ENCODE results near the gene ZSWIM1.

- TF ChIP-seq ELF4 (CRISPR knock-in tag; IDR thresholded peaks at IDR 0.05; ENCODE audit: low read depth) (no peak), ESRRA (CRISPR knock-in tag; IDR thresholded peaks at IDR 0.05; ENCODE audit: borderline replicate concordance) (no peak), JUN (CRISPR knock-in tag; IDR thresholded peaks at IDR 0.05) (no peak), FOXP1 (CRISPR knock-in tag; IDR thresholded peaks at IDR 0.05; ENCODE audit: borderline replicate concordance) (no peak), FOXK1 (CRISPR knock-in tag; IDR thresholded peaks at IDR 0.05) (no peak), GABPB1 (CRISPR knock-in tag; IDR thresholded peaks at IDR 0.05) (peak; percentile 83), NR3C1 (CRISPR knock-in tag; conservative IDR thresholded peaks at IDR 0.05; ENCODE audit: low read depth) (no peak)
- TF ChIP-seq, protein P1, sequence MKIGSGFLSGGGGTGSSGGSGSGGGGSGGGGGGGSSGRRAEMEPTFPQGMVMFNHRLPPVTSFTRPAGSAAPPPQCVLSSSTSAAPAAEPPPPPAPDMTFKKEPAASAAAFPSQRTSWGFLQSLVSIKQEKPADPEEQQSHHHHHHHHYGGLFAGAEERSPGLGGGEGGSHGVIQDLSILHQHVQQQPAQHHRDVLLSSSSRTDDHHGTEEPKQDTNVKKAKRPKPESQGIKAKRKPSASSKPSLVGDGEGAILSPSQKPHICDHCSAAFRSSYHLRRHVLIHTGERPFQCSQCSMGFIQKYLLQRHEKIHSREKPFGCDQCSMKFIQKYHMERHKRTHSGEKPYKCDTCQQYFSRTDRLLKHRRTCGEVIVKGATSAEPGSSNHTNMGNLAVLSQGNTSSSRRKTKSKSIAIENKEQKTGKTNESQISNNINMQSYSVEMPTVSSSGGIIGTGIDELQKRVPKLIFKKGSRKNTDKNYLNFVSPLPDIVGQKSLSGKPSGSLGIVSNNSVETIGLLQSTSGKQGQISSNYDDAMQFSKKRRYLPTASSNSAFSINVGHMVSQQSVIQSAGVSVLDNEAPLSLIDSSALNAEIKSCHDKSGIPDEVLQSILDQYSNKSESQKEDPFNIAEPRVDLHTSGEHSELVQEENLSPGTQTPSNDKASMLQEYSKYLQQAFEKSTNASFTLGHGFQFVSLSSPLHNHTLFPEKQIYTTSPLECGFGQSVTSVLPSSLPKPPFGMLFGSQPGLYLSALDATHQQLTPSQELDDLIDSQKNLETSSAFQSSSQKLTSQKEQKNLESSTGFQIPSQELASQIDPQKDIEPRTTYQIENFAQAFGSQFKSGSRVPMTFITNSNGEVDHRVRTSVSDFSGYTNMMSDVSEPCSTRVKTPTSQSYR (CRISPR knock-in tag; IDR thresholded peaks at IDR 0.05): no peak
- TF ChIP-seq, protein P2, sequence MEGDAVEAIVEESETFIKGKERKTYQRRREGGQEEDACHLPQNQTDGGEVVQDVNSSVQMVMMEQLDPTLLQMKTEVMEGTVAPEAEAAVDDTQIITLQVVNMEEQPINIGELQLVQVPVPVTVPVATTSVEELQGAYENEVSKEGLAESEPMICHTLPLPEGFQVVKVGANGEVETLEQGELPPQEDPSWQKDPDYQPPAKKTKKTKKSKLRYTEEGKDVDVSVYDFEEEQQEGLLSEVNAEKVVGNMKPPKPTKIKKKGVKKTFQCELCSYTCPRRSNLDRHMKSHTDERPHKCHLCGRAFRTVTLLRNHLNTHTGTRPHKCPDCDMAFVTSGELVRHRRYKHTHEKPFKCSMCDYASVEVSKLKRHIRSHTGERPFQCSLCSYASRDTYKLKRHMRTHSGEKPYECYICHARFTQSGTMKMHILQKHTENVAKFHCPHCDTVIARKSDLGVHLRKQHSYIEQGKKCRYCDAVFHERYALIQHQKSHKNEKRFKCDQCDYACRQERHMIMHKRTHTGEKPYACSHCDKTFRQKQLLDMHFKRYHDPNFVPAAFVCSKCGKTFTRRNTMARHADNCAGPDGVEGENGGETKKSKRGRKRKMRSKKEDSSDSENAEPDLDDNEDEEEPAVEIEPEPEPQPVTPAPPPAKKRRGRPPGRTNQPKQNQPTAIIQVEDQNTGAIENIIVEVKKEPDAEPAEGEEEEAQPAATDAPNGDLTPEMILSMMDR (IDR thresholded peaks at IDR 0.05): no peak
These were observed 39.7 kb downstream of the ZSWIM1 start for GRCh38 chr20:45920462-45921336.

All from WTC11 (cell line).